H1 (cell line): ENCODE measurements around the gene GRIN2B. TPM values are rescaled to one million over a fixed set of nuclear protein-coding genes. Genes with fewer than 3 reads are reported as not detected.

Source experiments
- CTCF ChIA-PET: fragments of 300-600 bp; sonication (Branson Sonifier 250); formaldehyde crosslinking; loops from one replicate; lab custom pipeline; 2021; ENCODE audit not compliant: partially characterized antibody; lab: Charles Lee
- POLR2A ChIA-PET: fragments of 300-600 bp; sonication (Branson Sonifier 250); formaldehyde crosslinking; loops from one replicate; lab custom pipeline; 2021; ENCODE audit warnings: inconsistent platforms; ENCODE audit not compliant: partially characterized antibody; lab: Charles Lee
- DNase-seq, 2 experiments: peaks; one replicate each; pipeline versions ENCODE4 v3.0.0 to v3.0.0-alpha.2; 2010 to 2022; ENCODE audit warnings: low spot score in 2 of 2, low read depth in 1 of 2, mixed read lengths in 1 of 2
- FAIRE-seq: peaks from 2 replicates; lab custom pipeline; 2011; peaks lifted over from hg19 to GRCh38; lab: Jason Lieb, UNC
- H2AFZ ChIP-seq: 2 replicates; pipeline ENCODE4 v1.8.1; 2012; ENCODE audit warnings: low read length, inconsistent platforms
- H2AK5ac ChIP-seq: 2 replicates; pipeline ENCODE4 v1.6.1; 2013; ENCODE audit warnings: low read depth, low read length
- H2BK120ac ChIP-seq: replicated peaks from 2 replicates; pipeline ENCODE3; 2013; ENCODE audit warnings: low read depth, low read length, inconsistent platforms
- H2BK12ac ChIP-seq: 2 replicates; pipeline ENCODE4 v1.6.1; 2013; ENCODE audit warnings: low read depth, low read length
- H2BK15ac ChIP-seq: 2 replicates; pipeline ENCODE4 v1.6.1; 2013; ENCODE audit warnings: low read length
- H2BK20ac ChIP-seq: 2 replicates; pipeline ENCODE4 v1.6.1; 2013; ENCODE audit warnings: low read length
- H2BK5ac ChIP-seq: 2 replicates; pipeline ENCODE4 v1.6.1; 2013; ENCODE audit warnings: low read depth, low read length
- H3K14ac ChIP-seq: 2 replicates; pipeline ENCODE4 v1.6.1; 2013; ENCODE audit warnings: inconsistent platforms; ENCODE audit not compliant: insufficient read length
- H3K18ac ChIP-seq: 2 replicates; pipeline ENCODE4 v1.6.1; 2013; ENCODE audit warnings: low read length; ENCODE audit errors: extremely low read depth
- H3K23ac ChIP-seq: 2 replicates; pipeline ENCODE4 v1.6.1; 2013; ENCODE audit warnings: inconsistent platforms; ENCODE audit not compliant: insufficient read length
- H3K23me2 ChIP-seq: 2 replicates; pipeline ENCODE4 v1.6.1; 2013; ENCODE audit warnings: low read depth, low read length
- H3K27ac ChIP-seq: 2 replicates; pipeline ENCODE4 v1.6.1; 2011; ENCODE audit warnings: low read depth, low read length, inconsistent platforms
- H3K27me3 ChIP-seq, 4 experiments: replicated peaks in 1 of 4; 1 replicate in 1 of 4; 2 replicates in 3 of 4; pipeline versions ENCODE4 v1.6.1 to v1.8.1; 2011 to 2013; ENCODE audit warnings: low read length in 3 of 4, mild to moderate bottlenecking in 3 of 4, inconsistent platforms in 2 of 4, mixed read lengths in 2 of 4, moderate library complexity in 1 of 4; ENCODE audit not compliant: control insufficient read depth in 3 of 4, insufficient read depth in 3 of 4; ENCODE audit errors: extremely low read depth in 1 of 4
- H3K36me3 ChIP-seq, 4 experiments: 2 replicates each; pipeline versions ENCODE4 v1.6.1 to v1.8.1; 2011 to 2013; ENCODE audit warnings: mild to moderate bottlenecking in 4 of 4, low read length in 3 of 4, moderate library complexity in 2 of 4, control low read depth in 1 of 4, inconsistent platforms in 1 of 4; ENCODE audit not compliant: insufficient read depth in 4 of 4, control insufficient read depth in 2 of 4
- H3K4ac ChIP-seq: replicated peaks from 2 replicates; pipeline ENCODE3; 2013; ENCODE audit warnings: low read length, low read depth, mixed read lengths, inconsistent platforms; ENCODE audit not compliant: insufficient read length
- H3K4me1 ChIP-seq, 4 experiments: replicated peaks in 1 of 4; 1 replicate in 1 of 4; 2 replicates in 3 of 4; pipeline versions ENCODE4 v1.6.1 to v1.8.1; 2011 to 2013; ENCODE audit warnings: low read length in 3 of 4, inconsistent platforms in 2 of 4, mixed read lengths in 1 of 4; ENCODE audit not compliant: insufficient read depth in 4 of 4, control insufficient read depth in 3 of 4
- H3K4me2 ChIP-seq, 2 experiments: 2 replicates each; pipeline versions ENCODE4 v1.6.1 to v1.8.1; 2011 to 2013; ENCODE audit warnings: low read depth in 2 of 2, low read length in 2 of 2, control low read depth in 1 of 2, inconsistent platforms in 1 of 2, mild to moderate bottlenecking in 1 of 2; ENCODE audit not compliant: insufficient read depth in 1 of 2
- H3K4me3 ChIP-seq, 4 experiments: fragments of 200-600, 300-600 bp in 1 of 4; sonication (generic), shearing (Covaris generic), sonication (Bioruptor Twin) in 1 of 4; 2 replicates each; pipeline versions ENCODE4 v1.5.1 to v1.8.1; 2011 to 2016; ENCODE audit warnings: low read length in 4 of 4, low read depth in 3 of 4, control low read depth in 2 of 4, inconsistent platforms in 2 of 4, mild to moderate bottlenecking in 2 of 4, mixed read lengths in 1 of 4, moderate library complexity in 1 of 4; ENCODE audit not compliant: insufficient read depth in 2 of 4; ENCODE audit errors: extremely low read depth in 1 of 4
- H3K56ac ChIP-seq: replicated peaks from 2 replicates; pipeline ENCODE3; 2013; ENCODE audit warnings: low read depth, mild to moderate bottlenecking, mixed read lengths, low read length, inconsistent platforms; ENCODE audit not compliant: insufficient read length
- H3K79me1 ChIP-seq: 2 replicates; pipeline ENCODE4 v1.6.1; 2013; ENCODE audit warnings: low read depth, low read length, control low read depth
- H3K79me2 ChIP-seq, 2 experiments: 2 replicates each; pipeline versions ENCODE4 v1.6.1 to v1.8.1; 2012 to 2013; ENCODE audit warnings: low read length in 2 of 2, mild to moderate bottlenecking in 2 of 2, inconsistent platforms in 1 of 2; ENCODE audit not compliant: insufficient read depth in 2 of 2, control insufficient read depth in 1 of 2
- H3K9ac ChIP-seq, 4 experiments: replicated peaks in 1 of 4; 1 replicate in 1 of 4; 2 replicates in 3 of 4; pipeline versions ENCODE4 v1.6.1 to v1.8.1; 2011 to 2013; ENCODE audit warnings: low read depth in 3 of 4, low read length in 3 of 4, control low read depth in 2 of 4, mild to moderate bottlenecking in 2 of 4, moderate library complexity in 2 of 4, inconsistent platforms in 1 of 4; ENCODE audit errors: extremely low read depth in 1 of 4
- H3K9me3 ChIP-seq, 2 experiments: 2 replicates each; pipeline versions ENCODE4 v1.6.1 to v1.8.1; 2012 to 2013; ENCODE audit warnings: mild to moderate bottlenecking in 2 of 2, moderate library complexity in 2 of 2, control low read depth in 1 of 2, inconsistent platforms in 1 of 2, low read depth in 1 of 2, low read length in 1 of 2, mixed read lengths in 1 of 2; ENCODE audit not compliant: insufficient read depth in 2 of 2
- H4K20me1 ChIP-seq, 2 experiments: replicated peaks in 1 of 2; 2 replicates each; pipeline versions ENCODE3 to v1.8.1; 2011 to 2013; ENCODE audit warnings: inconsistent platforms in 2 of 2, low read length in 2 of 2, mild to moderate bottlenecking in 1 of 2; ENCODE audit not compliant: insufficient read depth in 2 of 2, control insufficient read depth in 1 of 2
- H4K5ac ChIP-seq: 2 replicates; pipeline ENCODE4 v1.6.1; 2013; ENCODE audit warnings: low read length, low read depth, mixed read lengths, inconsistent platforms; ENCODE audit not compliant: insufficient read length
- H4K8ac ChIP-seq: 2 replicates; pipeline ENCODE4 v1.8.0; 2013; ENCODE audit warnings: mild to moderate bottlenecking, moderate library complexity, low read length, inconsistent platforms; ENCODE audit not compliant: insufficient read depth; ENCODE audit errors: extremely low read depth
- H4K91ac ChIP-seq: replicated peaks from 2 replicates; pipeline ENCODE3; 2013; ENCODE audit warnings: low read length, mixed read lengths, inconsistent platforms; ENCODE audit not compliant: insufficient read length
- GTF2F1 ChIP-seq: IDR thresholded peaks from 2 replicates; pipeline ENCODE4 v1.6.1; 2012; ENCODE audit warnings: low read depth, low read length, improper control_type of control experiment, borderline replicate concordance
- KDM5A ChIP-seq: fragments of 200-600 bp; IDR thresholded peaks from 2 replicates; pipeline ENCODE4 v1.7.1; 2012; ENCODE audit warnings: mild to moderate bottlenecking, low read length, inconsistent platforms, mixed read lengths
- MAX ChIP-seq: IDR thresholded peaks from 2 replicates; pipeline ENCODE4 v1.6.1; 2012; ENCODE audit warnings: inconsistent platforms
- RFX5 ChIP-seq: IDR thresholded peaks from 2 replicates; pipeline ENCODE4 v1.6.1; 2011; ENCODE audit warnings: low read depth, low read length, improper control_type of control experiment, borderline replicate concordance
- SAP30 ChIP-seq: fragments of 300-600 bp; sonication (generic); IDR thresholded peaks from 2 replicates; pipeline ENCODE4 v1.7.1; 2012; ENCODE audit warnings: low read length, moderate library complexity, mild to moderate bottlenecking, inconsistent platforms; ENCODE audit not compliant: insufficient read depth, insufficient replicate concordance
- SIN3A ChIP-seq, 2 experiments: IDR thresholded peaks in 1 of 2; conservative IDR thresholded peaks in 1 of 2; 2 replicates each; pipeline ENCODE4 v1.6.1; 2011 to 2012; ENCODE audit warnings: low read length in 2 of 2, improper control_type of control experiment in 1 of 2, low read depth in 1 of 2, mild to moderate bottlenecking in 1 of 2
- SP1 ChIP-seq: IDR thresholded peaks from 2 replicates; pipeline ENCODE4 v1.6.1; 2011; ENCODE audit warnings: low read depth, low read length
- SUZ12 ChIP-seq: fragments of 200-600 bp; sonication (generic); IDR thresholded peaks from 2 replicates; pipeline ENCODE4 v1.6.1; 2012; ENCODE audit warnings: mild to moderate bottlenecking, inconsistent platforms, low read length, moderate library complexity, mixed read lengths
- YY1 ChIP-seq: IDR thresholded peaks from 2 replicates; pipeline ENCODE4 v1.6.1; 2011; ENCODE audit warnings: low read depth, mild to moderate bottlenecking, low read length
- polyA plus RNA-seq, 7 experiments: library from polyadenylated mRNA; depleted of rRNA in 3 of 7; stranded (reverse) in 5 of 7; unstranded in 2 of 7; fragments of >200 nt in 5 of 7; fragments of 200-250 nt in 2 of 7; gene quantifications; 1 replicate in 5 of 7; 2 replicates in 1 of 7; 4 replicates in 1 of 7; pipeline versions ENCODE4 v1.2.1 to v1.2.3, GENCODE V29; 2011 to 2013; ENCODE audit warnings: missing spikeins in 2 of 7, mixed read lengths in 2 of 7
- total RNA-seq: library from RNA; stranded (reverse); fragmentation: NEBNext Ultra II Directional; extraction: Animal tissue kit (Norgen Biotek cat#: 25700); gene quantifications from 2 replicates; pipeline ENCODE4 v1.2.1, GENCODE V29; 2021

Gene GRIN2B
- total and polyA plus RNA-seq, 2 of the 8 experiments (the other 6 are each of a cell fraction or from before 2014, with no cell fraction given): 0.68 to 3.2 TPM

GRCh38 chr12:13973996-13974395, 7.4 kb downstream of the GRIN2B start:
- Histone ChIP-seq H3K79me1 (no peaks in the 10 kb centered on the region), H2BK120ac (no peak overlapping the region), H3K56ac (no peak overlapping the region), H3K4me2 (no peak overlapping the region), H2AFZ (no peak overlapping the region), H3K9me3 (no peaks in the 10 kb centered on the region), H2BK5ac (no peak overlapping the region), H4K20me1 (no peaks in the 10 kb centered on the region), H3K27me3 (peaks cover 0 to 5% (median 2%) of the 10 kb centered on the region in 4 experiments; a peak in 3 of 7 replicates), H3K4me3 (no peak overlapping the region), H3K23me2 (no peaks in the 10 kb centered on the region), H2BK12ac (no peak overlapping the region), H2BK15ac (no peak overlapping the region), H4K8ac (no peak overlapping the region), H3K9ac (no peak overlapping the region), H3K27ac (no peak overlapping the region), H3K23ac (no peak overlapping the region), H4K91ac (no peak overlapping the region), H2BK20ac (no peak overlapping the region), H3K14ac (no peak overlapping the region), H3K79me2 (no peaks in the 10 kb centered on the region), H3K36me3 (no peaks in the 10 kb centered on the region), H3K4ac (no peak overlapping the region), H3K18ac (no peak overlapping the region), H4K5ac (no peak overlapping the region), H2AK5ac (no peak overlapping the region), H3K4me1 (peaks cover 0 to 15% (median 5%) of the 10 kb centered on the region in 4 experiments; a peak in 2 of 7 replicates)
- ChIA-PET CTCF (interaction anchor here (0.7 to 3.0 kb wide), 5 partner anchors 9 to 75 kb away, joined by 3 to 25 read pairs (median 3); no protein-coding TSS in a partner anchor), POLR2A (interaction anchor here (1.1 kb wide), 1 partner anchor 23 kb away, joined by 3 read pairs; no protein-coding TSS in a partner anchor)
- TF ChIP-seq YY1 (no peak), SIN3A (conservative IDR thresholded peaks at IDR 0.05 in 1 of 2, IDR thresholded peaks at IDR 0.05 in 1 of 2; ENCODE audit: low read depth in 1 of 2, low read length in 2 of 2) (no peak), SP1 (no peak), SAP30 (no peak), KDM5A (no peak), MAX (no peak), SUZ12 (no peak), GTF2F1 (no peak), RFX5 (no peak)
- no peak for FAIRE-seq
- no peak for DNase-seq
